GM21619 (cell line): Measurements from ENCODE around the gene CTRB2.
"Not testable (repeated sequence)": the region's sequence is repeated elsewhere in the genome, so short reads cannot be mapped to it uniquely, and the experiment has no call there.

Experiments used
- ATAC-seq: cut with Tn5 transposase; IDR thresholded peaks from one replicate; pipeline ENCODE4 v1.9.1; 2021; ENCODE audit not compliant: unreplicated experiment

The CTRB2 gene

GRCh38 chr16:75227361-75228142 is 20.6 kb upstream of the CTRB2 start:
- no peak for ATAC-seq

DNA sequence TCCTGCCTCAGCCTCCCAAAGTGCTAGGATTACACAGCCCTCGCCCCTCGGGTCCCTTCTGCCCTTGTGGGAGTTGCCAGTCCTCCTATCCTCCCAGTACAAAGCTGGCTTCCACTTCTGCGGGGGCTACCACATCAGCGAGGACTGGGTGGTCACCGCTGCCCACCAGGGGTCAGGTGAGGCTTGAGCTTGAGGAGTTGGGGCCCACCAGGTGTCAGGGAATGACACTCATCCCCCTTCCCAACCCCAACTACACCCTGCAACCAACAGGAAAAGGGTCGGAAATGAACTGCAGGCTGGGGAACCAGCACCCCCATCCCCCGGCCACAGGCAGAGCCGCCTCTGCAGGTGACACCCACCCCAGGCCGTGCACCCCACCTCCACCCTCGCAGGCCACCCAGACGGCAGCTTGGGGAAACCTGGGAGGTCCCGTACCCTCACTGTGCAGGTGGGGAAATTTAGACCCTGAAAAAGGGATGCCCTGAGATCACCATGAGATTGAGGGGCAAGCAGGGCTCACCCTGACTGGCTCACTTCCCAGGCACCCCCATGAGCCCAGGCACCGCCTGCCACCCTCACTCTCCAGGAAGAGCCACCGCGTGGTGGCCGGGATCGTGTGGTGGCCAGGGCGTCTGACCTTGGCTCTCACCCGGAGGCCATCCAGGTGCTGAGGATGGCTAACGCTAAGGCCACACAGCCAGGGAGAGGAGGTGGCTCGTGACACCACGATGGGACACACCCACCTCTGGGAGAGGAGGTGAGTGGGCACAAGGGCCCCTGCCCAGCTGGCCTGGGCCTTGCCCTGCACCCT is 19.8 kb upstream of the CTRB2 start:
- no peak for ATAC-seq

DNA sequence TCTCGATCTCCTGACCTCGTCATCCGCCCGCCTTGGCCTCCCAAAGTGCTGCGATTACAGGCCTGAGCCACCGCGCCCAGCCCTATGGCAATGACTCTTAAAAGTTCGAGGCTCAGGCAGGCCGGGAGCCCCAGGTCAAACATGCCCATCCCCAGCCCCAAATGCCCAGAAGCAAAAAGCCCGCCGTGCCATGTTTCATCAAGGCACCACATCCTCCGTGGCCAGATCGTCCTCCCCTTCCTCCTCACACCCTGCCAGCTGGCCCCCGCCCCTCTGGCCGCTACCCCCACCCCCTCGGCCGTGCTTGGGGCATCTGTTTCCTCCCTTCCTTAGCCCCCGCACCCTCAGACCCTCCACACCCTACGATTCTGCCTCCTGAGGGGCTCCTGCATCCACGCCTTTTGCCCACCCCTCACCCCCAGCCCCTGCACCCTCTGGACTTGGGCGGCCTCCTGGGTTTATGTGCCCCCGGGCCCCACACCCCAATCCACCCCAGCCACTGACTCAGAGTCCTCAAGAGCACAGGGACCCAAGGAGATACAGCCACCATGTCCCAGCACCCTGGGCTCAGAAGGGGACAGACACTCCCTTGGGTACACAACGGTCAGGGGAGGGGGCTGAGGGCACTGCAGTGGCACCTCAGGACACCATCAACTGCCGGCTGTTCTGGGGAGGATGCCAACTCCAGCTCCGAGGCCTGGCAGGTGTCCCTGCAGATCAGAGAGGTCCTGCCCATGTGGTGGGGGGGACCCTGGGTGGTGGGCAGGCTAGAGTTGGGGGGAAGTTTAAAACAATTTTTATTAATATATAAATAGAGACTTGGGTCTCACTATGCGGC is 18.9 kb upstream of the CTRB2 start:
- no peak for ATAC-seq

- no peak for ATAC-seq
Observed at GRCh38 chr16:75225092-75225491, 18.1 kb upstream of the CTRB2 start.

- no peak for ATAC-seq
Observed at GRCh38 chr16:75224306-75225082, 17.5 kb upstream of the CTRB2 start.

DNA sequence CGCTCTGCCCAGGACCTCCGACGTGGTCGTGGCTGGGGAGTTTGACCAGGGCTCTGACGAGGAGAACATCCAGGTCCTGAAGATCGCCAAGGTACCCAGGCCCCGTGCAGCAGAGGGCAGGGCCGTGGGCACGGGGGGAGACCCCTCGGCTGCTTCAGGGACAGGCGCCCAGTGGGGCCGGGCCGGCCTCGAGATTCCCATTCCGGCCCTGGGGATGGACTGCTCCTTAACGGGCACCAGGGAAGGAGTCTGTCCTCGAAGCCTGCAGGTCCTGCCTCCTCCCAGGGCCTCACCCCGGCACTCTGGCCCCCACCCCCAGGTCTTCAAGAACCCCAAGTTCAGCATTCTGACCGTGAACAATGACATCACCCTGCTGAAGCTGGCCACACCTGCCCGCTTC is 16.2 kb upstream of the CTRB2 start:
- ATAC-seq: not testable (repeated sequence)

- ATAC-seq: no peak
Observed at GRCh38 chr16:75222271-75222783, 15.4 kb upstream of the CTRB2 start.

DNA sequence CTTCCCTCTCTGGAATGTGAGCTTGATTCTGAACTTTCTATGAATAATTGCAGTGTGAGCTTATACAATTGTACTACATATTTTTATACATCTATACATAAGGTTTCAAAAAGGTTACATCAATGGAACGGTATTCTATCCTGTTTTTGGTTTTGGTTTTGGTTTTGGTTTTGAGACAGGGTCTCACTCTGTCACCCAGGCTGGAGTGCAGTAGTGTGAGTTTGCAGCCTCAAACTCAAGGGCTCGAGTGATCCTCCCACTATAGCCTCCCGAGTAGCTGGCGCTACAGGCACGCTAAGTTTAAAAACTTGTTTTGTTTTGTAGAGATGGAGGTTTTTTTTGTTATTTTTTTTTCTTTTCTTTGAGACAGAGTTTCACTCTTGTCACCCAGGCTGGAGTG is 12.9 kb upstream of the CTRB2 start:
- no peak for ATAC-seq

GRCh38 chr16:75219088-75219487 is 12.1 kb upstream of the CTRB2 start:
- no peak for ATAC-seq

GRCh38 chr16:75218256-75219076 is 11.5 kb upstream of the CTRB2 start, which contains the start of gene CTRB1:
Gene CTRB1, plus strand, starts transcription at chr16:75218988. Its CDS starts 20 bp downstream, at chr16:75219008.
- peak; percentile 72 for ATAC-seq

GRCh38 chr16:75217389-75217851 is 10.5 kb upstream of the CTRB2 start:
- no peak for ATAC-seq

- no peak for ATAC-seq
Observed at GRCh38 chr16:75216576-75216975, 9.6 kb upstream of the CTRB2 start.

GRCh38 chr16:75216127-75216526 is 9.2 kb upstream of the CTRB2 start:
- ATAC-seq: no peak

DNA sequence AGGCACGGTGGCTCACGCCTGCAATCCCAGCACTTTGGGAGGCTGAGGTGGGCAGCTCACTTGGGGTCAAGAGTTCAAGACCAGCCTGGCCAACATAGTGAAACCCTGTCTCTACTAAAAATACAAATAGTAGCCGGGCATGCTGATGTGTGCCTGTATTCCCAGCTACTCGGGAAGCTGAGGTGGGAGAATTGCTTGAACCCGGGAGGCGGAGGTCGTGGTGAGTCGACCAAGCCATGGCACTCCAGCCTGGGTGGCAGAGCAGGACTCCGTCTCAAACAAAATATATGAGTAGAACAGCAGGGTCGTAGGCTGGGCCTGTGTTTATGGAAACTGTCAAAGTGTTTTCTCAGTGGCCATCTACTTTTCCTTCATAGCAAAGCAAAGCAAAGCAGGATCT is 4.3 kb upstream of the CTRB2 start:
- not testable (repeated sequence) for ATAC-seq

DNA sequence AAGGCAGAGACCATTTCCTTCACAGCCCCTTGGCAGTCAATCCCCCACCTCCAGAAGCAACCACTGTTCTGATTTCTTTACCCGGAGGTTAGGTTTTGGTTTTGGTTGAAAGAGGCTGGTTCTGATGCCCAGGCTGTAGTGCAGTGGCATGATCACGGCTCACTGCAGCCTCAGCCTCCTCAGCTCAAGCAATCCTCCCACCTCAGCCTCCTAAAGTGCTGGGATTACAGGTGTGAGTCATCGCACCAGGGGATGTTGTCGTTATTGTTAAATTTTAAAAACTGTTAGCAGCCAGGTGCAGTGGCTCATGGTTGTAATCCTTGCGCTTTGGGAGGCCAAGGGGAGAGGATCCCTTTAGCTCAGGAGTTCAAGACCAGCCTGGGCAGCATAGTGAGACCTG is 3.0 kb upstream of the CTRB2 start:
- no peak for ATAC-seq

DNA sequence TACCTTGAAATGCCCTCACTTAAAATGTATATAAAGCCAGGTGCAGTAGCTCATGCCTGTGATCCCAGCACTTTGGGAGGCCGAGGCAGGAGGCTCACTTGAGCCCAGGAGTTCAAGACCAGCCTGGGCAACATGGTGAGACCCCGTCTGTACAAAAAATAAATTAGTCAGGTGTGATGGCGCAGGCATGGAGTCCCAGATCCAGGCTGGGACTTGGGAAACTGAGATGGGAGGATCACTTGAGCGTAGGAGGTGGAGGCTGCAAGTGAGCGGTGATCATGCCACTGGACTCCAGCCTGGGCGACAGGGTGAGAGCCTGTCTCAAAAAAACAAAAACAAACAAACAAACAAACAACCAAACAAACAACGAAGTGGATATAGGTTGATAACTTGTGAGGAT is 2.6 kb upstream of the CTRB2 start:
- ATAC-seq: not testable (repeated sequence)

- ATAC-seq: no peak
Observed at GRCh38 chr16:75208861-75209505, 2.0 kb upstream of the CTRB2 start.

- no peak for ATAC-seq
Observed at GRCh38 chr16:75208242-75208825, 1.4 kb upstream of the CTRB2 start.
